ENCODE results near the gene HPS4.

The HPS4 gene

DNA sequence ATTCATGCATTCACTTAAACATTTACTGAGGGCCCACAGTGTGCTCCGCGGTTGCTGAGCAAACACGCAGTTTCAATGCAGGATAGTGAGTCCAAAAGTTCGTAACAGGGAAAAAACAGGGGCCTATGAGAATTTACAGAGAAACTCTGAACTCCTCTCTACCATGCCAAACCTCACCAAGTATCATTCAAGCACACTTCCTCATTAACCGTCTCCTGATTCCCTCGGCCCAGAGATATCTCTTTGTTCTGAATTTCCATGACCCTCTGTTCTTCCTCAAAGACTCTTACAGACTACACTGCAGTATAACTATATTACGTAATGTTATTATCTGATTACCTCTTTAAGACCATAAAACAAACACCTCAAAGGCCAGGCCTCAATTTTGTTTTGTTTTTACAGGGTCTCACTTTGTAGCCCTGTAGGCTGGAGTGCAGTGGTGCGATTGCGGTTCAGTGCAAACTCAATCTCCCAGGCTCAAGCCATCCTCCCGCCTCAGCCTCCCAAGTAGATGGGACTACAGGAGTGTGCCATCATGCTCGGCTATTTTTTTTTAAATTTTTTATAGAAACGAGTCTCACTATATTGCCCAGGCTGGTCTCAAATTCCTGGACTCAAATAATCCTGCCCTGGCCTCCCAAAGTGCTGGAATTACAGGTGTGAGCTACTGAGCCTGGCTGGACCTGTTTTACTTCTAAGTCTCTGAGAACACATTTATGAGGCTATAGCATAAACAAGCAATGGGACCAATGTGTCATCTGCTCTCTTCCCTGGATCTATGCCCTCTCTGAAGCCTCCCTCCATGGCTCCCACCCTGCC, 3.6 kb downstream of the HPS4 start:
- Histone ChIP-seq H3K36me3 (ENCODE audit: control insufficient read depth, low read depth, low read length) (peaks cover 24% of the 10 kb centered on the region), H3K27me3 (ENCODE audit: control insufficient read depth, insufficient read depth, low read length) (no peaks in the 10 kb centered on the region), H3K4me3 (ENCODE audit: low read length) (no peak overlapping the region), H3K27ac (ENCODE audit: low read length) (no peak overlapping the region), H3K9me3 (ENCODE audit: control insufficient read depth, low read depth, low read length) (no peaks in the 10 kb centered on the region), H3K9ac (ENCODE audit: low read length) (no peak overlapping the region), H3K4me1 (ENCODE audit: control insufficient read depth, low read depth, low read length) (peaks cover 16% of the 10 kb centered on the region)

DNA sequence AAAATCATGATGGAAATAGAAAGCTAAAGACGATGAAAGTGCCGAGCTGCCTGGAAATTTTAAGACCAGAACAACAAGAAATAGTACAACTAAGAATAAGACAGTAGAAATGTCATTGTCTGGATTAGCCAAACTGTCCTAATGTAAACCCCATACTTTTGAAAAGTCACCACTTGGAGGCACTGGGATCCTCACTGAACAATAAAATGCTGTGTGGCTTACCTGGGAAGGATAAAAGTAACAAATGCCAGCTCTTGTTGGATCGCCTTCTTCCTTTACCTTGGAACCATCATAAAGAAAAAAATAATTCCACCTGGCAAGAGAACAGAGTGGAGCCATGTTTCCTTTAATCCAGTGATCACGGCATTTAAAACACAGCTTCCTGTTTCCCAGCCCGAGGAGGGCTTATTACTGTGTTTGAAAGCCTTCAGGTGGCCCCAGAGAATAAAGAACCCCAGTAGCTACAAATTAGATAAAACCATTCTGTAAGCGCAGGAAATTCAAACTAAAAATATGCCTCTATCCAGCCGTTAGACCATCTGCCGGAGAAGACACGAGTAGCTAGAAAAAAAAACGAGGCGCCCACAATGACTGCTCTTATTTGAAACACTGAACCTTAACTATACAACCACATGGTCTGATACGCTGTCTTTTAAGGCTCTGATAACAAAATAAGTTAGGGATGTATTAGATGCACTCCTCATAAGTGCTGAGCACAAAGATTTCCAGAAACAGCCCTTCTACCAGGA, 4.4 kb downstream of the HPS4 start:
- H3K27ac ChIP-seq (ENCODE audit: low read length): no peak overlapping the region

DNA sequence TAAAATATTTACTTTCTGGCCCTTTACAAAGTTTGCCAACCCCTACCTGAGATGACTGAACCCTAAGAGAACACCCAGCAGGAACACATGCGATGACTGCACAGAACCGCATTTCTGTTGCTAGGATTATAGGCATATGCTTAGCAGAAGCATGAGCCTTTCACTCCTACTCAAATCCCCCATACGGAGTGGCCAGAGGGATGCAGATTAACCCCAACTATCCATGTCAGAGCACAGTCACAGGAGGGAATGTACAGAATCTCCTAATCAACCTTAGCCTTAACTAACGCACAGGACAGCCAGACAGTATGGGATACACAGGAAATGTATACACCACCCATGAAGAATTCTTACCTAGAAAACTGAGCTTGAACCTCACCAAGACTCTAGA, 6.2 kb downstream of the HPS4 start:
- Histone ChIP-seq H3K4me1 (ENCODE audit: control insufficient read depth, low read depth, low read length) (peaks cover 6% of the 10 kb centered on the region), H3K9me3 (ENCODE audit: control insufficient read depth, low read depth, low read length) (no peaks in the 10 kb centered on the region), H3K36me3 (ENCODE audit: control insufficient read depth, low read depth, low read length) (peaks cover 39% of the 10 kb centered on the region), H3K27me3 (ENCODE audit: control insufficient read depth, insufficient read depth, low read length) (no peaks in the 10 kb centered on the region), H3K9ac (ENCODE audit: low read length) (no peak overlapping the region), H3K4me3 (ENCODE audit: low read length) (no peak overlapping the region), H3K27ac (ENCODE audit: low read length) (no peak overlapping the region)

More for the DNA sequence above, 4.4 kb downstream of the HPS4 start:
- peaks cover 24% of the 10 kb centered on the region for H3K36me3 ChIP-seq (ENCODE audit: control insufficient read depth, low read depth, low read length)
- H3K9me3 ChIP-seq (ENCODE audit: control insufficient read depth, low read depth, low read length): no peaks in the 10 kb centered on the region
- no peaks in the 10 kb centered on the region for H3K27me3 ChIP-seq (ENCODE audit: control insufficient read depth, insufficient read depth, low read length)
- H3K4me1 ChIP-seq (ENCODE audit: control insufficient read depth, low read depth, low read length): peaks cover 12% of the 10 kb centered on the region
- H3K9ac ChIP-seq (ENCODE audit: low read length): no peak overlapping the region
- no peak overlapping the region for H3K4me3 ChIP-seq (ENCODE audit: low read length)

DNA sequence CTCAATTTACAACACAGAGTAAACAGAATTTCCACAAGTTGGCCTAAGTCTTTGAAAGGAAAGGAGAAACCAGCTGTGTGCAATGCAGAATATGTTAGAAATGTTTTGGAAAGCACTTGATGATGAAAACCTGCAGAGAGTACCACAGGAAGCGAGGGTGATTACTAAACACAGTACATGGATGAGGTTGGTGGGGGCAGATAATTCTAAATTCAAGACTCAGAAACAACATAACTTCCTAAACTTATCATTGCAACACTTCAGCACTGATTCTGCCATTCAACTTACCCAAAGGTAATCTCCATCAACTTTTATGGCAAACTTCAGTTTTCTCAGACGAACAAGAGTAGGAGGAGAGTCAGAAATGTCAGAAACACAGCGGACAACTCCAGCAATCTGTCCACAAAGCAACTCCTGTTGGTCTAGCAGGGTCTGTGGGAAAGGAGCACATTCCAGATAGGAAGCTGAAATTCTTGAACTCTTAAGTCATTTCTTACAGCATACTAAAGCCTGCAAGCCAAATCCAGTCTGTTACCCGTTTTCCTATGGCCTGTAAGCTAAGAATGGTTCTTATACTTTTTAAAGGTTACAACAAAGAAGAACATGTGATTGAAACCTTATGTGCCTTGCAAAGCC, 6.8 kb downstream of the HPS4 start:
- Histone ChIP-seq H3K4me1 (ENCODE audit: control insufficient read depth, low read depth, low read length) (peaks cover 6% of the 10 kb centered on the region), H3K27ac (ENCODE audit: low read length) (no peak overlapping the region), H3K9me3 (ENCODE audit: control insufficient read depth, low read depth, low read length) (no peaks in the 10 kb centered on the region), H3K9ac (ENCODE audit: low read length) (no peak overlapping the region), H3K36me3 (ENCODE audit: control insufficient read depth, low read depth, low read length) (peaks cover 44% of the 10 kb centered on the region), H3K27me3 (ENCODE audit: control insufficient read depth, insufficient read depth, low read length) (no peaks in the 10 kb centered on the region), H3K4me3 (ENCODE audit: low read length) (no peak overlapping the region)

DNA sequence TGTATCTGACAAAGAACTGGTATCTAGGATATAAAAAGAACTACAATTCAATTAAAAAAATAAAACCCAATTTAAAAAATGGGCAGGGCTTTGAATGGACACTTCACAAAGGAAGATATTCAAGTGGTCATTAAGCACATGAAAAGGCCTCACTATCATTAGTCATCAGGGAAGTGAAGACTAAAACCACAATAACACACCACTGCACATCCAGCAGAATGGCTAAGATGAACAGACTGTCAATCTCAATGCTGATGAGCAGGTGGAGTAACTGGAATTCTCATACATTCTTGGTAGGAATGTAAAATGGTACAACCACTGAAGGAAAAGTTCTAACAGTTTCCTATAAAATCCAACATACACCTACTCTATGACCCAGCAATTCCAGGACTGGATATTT, 8.9 kb downstream of the HPS4 start:
- H3K9me3 ChIP-seq (ENCODE audit: control insufficient read depth, low read depth, low read length): no peaks in the 10 kb centered on the region
- no peak overlapping the region for H3K9ac ChIP-seq (ENCODE audit: low read length)
- no peaks in the 10 kb centered on the region for H3K27me3 ChIP-seq (ENCODE audit: control insufficient read depth, insufficient read depth, low read length)
- no peaks in the 10 kb centered on the region for H3K4me1 ChIP-seq (ENCODE audit: control insufficient read depth, low read depth, low read length)
- H3K27ac ChIP-seq (ENCODE audit: low read length): no peak overlapping the region
- no peak overlapping the region for H3K4me3 ChIP-seq (ENCODE audit: low read length)
- peaks cover 65% of the 10 kb centered on the region for H3K36me3 ChIP-seq (ENCODE audit: control insufficient read depth, low read depth, low read length)

DNA sequence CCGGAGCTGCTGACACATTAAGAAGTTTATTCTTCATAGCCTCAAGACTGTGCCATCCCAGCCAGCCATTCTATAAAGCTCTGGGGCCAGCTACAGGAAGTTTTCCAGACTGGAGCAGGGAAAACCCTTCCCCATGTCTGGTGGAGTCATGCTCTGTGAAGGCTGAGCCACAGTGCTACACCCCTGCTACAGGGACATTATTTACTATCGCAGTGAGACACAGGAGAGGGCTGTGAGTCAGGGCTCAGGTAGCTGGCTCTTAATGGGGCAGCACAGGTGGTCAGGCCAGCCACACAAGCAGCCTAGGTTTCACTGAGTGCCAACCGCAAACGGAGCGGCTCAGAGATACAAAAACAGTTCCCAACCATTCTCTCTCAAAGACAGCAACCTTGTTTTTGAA, 12.1 kb downstream of the HPS4 start:
- H3K27ac ChIP-seq (ENCODE audit: low read length): no peak overlapping the region
- no peaks in the 10 kb centered on the region for H3K9me3 ChIP-seq (ENCODE audit: control insufficient read depth, low read depth, low read length)
- H3K27me3 ChIP-seq (ENCODE audit: control insufficient read depth, insufficient read depth, low read length): no peaks in the 10 kb centered on the region
- H3K4me3 ChIP-seq (ENCODE audit: low read length): no peak overlapping the region
- no peak overlapping the region for H3K9ac ChIP-seq (ENCODE audit: low read length)
- no peaks in the 10 kb centered on the region for H3K4me1 ChIP-seq (ENCODE audit: control insufficient read depth, low read depth, low read length)
- peaks cover 77% of the 10 kb centered on the region for H3K36me3 ChIP-seq (ENCODE audit: control insufficient read depth, low read depth, low read length)

DNA sequence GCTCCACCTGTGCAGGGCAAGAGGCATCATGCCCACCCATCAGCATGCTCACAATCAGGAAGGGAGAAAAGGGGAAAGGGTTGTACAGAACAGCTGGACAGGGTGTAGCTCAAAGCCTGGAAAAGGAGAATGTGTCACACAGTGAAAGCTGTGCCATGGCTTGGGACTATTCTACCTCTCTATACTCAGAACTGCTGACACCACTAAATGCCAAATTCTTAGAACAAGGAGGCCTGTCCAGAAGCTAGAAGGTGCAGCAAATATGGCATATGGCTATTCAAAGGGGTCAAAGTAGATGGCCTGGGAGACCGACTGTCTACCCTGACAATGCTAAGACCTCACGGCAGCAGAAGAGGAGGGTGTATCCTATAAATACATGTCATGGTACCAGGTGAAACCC, 12.8 kb downstream of the HPS4 start:
- Histone ChIP-seq H3K9me3 (ENCODE audit: control insufficient read depth, low read depth, low read length) (no peaks in the 10 kb centered on the region), H3K4me3 (ENCODE audit: low read length) (no peak overlapping the region), H3K9ac (ENCODE audit: low read length) (no peak overlapping the region), H3K4me1 (ENCODE audit: control insufficient read depth, low read depth, low read length) (no peaks in the 10 kb centered on the region), H3K36me3 (ENCODE audit: control insufficient read depth, low read depth, low read length) (peaks cover 77% of the 10 kb centered on the region), H3K27ac (ENCODE audit: low read length) (no peak overlapping the region), H3K27me3 (ENCODE audit: control insufficient read depth, insufficient read depth, low read length) (no peaks in the 10 kb centered on the region)

DNA sequence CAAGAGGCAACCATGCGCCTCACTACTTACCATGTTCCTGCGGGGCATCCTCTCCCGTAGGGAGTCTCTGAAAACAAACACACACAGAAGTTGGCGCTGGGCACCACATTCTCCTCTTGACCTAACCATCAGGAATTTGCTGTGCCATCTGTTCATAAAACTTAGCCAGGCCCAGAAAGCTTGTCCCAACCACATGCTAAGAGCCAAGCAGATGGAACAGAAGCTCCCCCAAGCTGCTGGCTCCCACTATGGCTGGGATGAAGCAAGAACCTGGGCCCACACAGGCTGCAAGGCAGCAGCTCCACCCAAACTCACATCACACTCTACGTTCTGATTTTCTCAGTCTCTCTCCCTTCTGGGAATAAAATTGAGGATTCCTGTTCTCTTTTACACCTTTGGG, 17.4 kb downstream of the HPS4 start:
- Histone ChIP-seq H3K27ac (ENCODE audit: low read length) (no peak overlapping the region), H3K9ac (ENCODE audit: low read length) (no peak overlapping the region), H3K4me1 (ENCODE audit: control insufficient read depth, low read depth, low read length) (no peaks in the 10 kb centered on the region), H3K27me3 (ENCODE audit: control insufficient read depth, insufficient read depth, low read length) (no peaks in the 10 kb centered on the region), H3K36me3 (ENCODE audit: control insufficient read depth, low read depth, low read length) (peaks cover 88% of the 10 kb centered on the region), H3K9me3 (ENCODE audit: control insufficient read depth, low read depth, low read length) (no peaks in the 10 kb centered on the region), H3K4me3 (ENCODE audit: low read length) (no peak overlapping the region)

DNA sequence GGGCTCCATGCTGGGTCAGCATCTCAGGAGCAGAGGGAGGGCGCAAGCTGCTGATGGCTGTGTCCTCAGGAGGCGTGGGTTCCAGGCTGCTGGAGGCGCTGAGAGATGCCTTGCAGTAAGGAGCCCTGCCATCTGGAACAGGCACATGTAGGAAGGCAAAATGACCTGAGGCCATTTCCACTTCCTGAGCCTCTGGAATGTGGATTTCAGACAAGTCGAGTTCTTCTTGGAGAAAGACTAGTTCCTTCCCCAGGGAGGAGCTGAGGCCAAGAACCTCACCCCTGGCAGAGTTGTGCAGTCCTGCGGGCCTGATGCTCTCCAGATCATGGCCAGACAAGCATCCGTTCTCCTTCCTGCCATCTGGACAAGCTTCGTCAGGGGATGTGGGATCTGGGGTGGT, 19.3 kb downstream of the HPS4 start:
- no peak overlapping the region for H3K9ac ChIP-seq (ENCODE audit: low read length)
- H3K27ac ChIP-seq (ENCODE audit: low read length): no peak overlapping the region
- no peak overlapping the region for H3K4me3 ChIP-seq (ENCODE audit: low read length)
- no peaks in the 10 kb centered on the region for H3K4me1 ChIP-seq (ENCODE audit: control insufficient read depth, low read depth, low read length)
- H3K27me3 ChIP-seq (ENCODE audit: control insufficient read depth, insufficient read depth, low read length): no peaks in the 10 kb centered on the region
- H3K36me3 ChIP-seq (ENCODE audit: control insufficient read depth, low read depth, low read length): peaks cover 84% of the 10 kb centered on the region
- H3K9me3 ChIP-seq (ENCODE audit: control insufficient read depth, low read depth, low read length): no peaks in the 10 kb centered on the region

DNA sequence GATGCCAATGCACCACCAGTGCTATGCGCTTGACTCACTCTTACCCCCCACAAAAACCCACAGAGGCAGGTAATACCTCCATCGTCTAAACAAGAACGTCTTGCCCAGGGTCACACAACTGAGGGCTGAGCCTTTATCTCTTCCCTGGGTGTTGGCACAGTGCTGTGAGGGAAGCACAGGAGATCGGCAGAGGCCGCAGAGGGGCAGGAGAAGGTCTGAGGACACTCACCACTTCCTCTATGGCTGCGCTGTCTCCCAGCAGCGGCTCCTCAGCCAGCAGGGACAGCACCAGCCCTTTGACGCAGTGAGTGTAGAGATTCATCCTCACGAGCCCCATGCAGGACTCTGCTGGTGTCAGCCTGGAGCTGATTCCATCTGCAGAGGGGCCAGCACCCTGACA, 19.9 kb downstream of the HPS4 start:
- no peak overlapping the region for H3K27ac ChIP-seq (ENCODE audit: low read length)
- no peak overlapping the region for H3K9ac ChIP-seq (ENCODE audit: low read length)
- H3K9me3 ChIP-seq (ENCODE audit: control insufficient read depth, low read depth, low read length): no peaks in the 10 kb centered on the region
- no peaks in the 10 kb centered on the region for H3K4me1 ChIP-seq (ENCODE audit: control insufficient read depth, low read depth, low read length)
- H3K4me3 ChIP-seq (ENCODE audit: low read length): no peak overlapping the region
- no peaks in the 10 kb centered on the region for H3K27me3 ChIP-seq (ENCODE audit: control insufficient read depth, insufficient read depth, low read length)
- peaks cover 84% of the 10 kb centered on the region for H3K36me3 ChIP-seq (ENCODE audit: control insufficient read depth, low read depth, low read length)

DNA sequence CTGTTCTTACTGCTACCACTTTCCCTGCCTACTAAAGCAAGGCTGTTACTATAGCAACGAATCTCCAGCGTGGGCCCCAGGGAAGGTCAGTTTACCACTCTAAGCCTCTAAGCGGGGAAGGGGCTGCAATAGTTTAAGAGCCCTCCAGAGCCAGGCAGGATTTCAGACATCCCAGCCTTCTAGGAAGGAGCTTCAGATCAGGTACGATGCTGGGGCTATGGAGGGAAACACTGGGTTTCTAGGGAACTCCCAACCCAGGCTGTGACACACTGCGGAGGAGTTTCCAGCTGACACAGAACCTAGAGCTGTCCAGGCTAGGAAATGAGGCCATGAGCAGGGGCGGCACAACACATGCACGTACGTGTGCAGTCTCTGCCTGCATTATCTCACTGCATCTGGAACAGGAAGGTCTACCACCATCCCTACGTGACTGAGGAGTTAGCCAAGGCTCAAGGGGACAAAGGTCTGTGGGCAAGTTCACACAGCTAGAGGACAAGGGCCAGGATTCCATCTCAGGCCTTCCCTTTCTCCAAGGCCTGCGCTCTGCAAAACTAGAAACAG, 20.4 kb downstream of the HPS4 start:
- H3K36me3 ChIP-seq (ENCODE audit: control insufficient read depth, low read depth, low read length): peaks cover 81% of the 10 kb centered on the region
- H3K9ac ChIP-seq (ENCODE audit: low read length): no peak overlapping the region
- H3K4me3 ChIP-seq (ENCODE audit: low read length): no peak overlapping the region
- H3K27me3 ChIP-seq (ENCODE audit: control insufficient read depth, insufficient read depth, low read length): no peaks in the 10 kb centered on the region
- H3K27ac ChIP-seq (ENCODE audit: low read length): no peak overlapping the region
- no peaks in the 10 kb centered on the region for H3K9me3 ChIP-seq (ENCODE audit: control insufficient read depth, low read depth, low read length)
- no peaks in the 10 kb centered on the region for H3K4me1 ChIP-seq (ENCODE audit: control insufficient read depth, low read depth, low read length)

Data from iPS-18a (cell line).